Neural cell (in vitro differentiated cells): ENCODE measurements around the gene TNK2. TPM values are rescaled to one million over a fixed set of nuclear protein-coding genes. Genes with fewer than 3 reads are reported as not detected.

Experiments used
- H2AFZ ChIP-seq: fragments of 200-600, 300-800 bp; sonication (generic), shearing (Covaris generic); 2 replicates; pipeline ENCODE4 v1.6.0; 2014; ENCODE audit warnings: low read depth, mild to moderate bottlenecking, antibody characterized with exemption, low read length, moderate library complexity
- H3F3A ChIP-seq: fragments of 200-600 bp; shearing (Covaris generic); 2 replicates; pipeline ENCODE4 v1.6.1; 2016; ENCODE audit warnings: mild to moderate bottlenecking, moderate library complexity, mixed read lengths, antibody characterized with exemption, low read length; ENCODE audit not compliant: insufficient read depth, poor library complexity, severe bottlenecking
- H3K27ac ChIP-seq: fragments of 200-600, 300-800 bp; sonication (generic), shearing (Covaris generic); 2 replicates; pipeline ENCODE4 v1.5.1; 2014; ENCODE audit warnings: mild to moderate bottlenecking, low read length, moderate library complexity
- H3K27me3 ChIP-seq: fragments of 300-800, 200-600 bp; sonication (generic), shearing (Covaris generic); 2 replicates; pipeline ENCODE4 v1.6.0; 2014; ENCODE audit warnings: mild to moderate bottlenecking, low read depth, low read length, moderate library complexity; ENCODE audit not compliant: insufficient read depth
- H3K36me3 ChIP-seq: fragments of 300-800, 200-600 bp; sonication (generic), shearing (Covaris generic); 2 replicates; pipeline ENCODE4 v1.5.1; 2014; ENCODE audit warnings: mild to moderate bottlenecking, antibody characterized with exemption, low read length, moderate library complexity; ENCODE audit not compliant: insufficient read depth
- H3K4me2 ChIP-seq: fragments of 300-800, 200-600 bp; sonication (generic), shearing (Covaris generic); 2 replicates; pipeline ENCODE4 v1.6.0; 2014; ENCODE audit warnings: mild to moderate bottlenecking, low read length
- H3K4me3 ChIP-seq: fragments of 300-800, 200-600 bp; sonication (generic), shearing (Covaris generic); 2 replicates; pipeline ENCODE4 v1.5.1; 2014; ENCODE audit warnings: mild to moderate bottlenecking, low read length, moderate library complexity
- H3K79me2 ChIP-seq: fragments of 200-600 bp; shearing (Covaris generic); replicated peaks from 2 replicates; pipeline ENCODE4 v1.6.0; 2014; ENCODE audit warnings: mild to moderate bottlenecking, low read length, moderate library complexity; ENCODE audit not compliant: insufficient read depth
- H3K9ac ChIP-seq: fragments of 300-800, 200-600 bp; sonication (generic), shearing (Covaris generic); 2 replicates; pipeline ENCODE4 v1.6.1; 2016; ENCODE audit warnings: mild to moderate bottlenecking, low read length, mixed read lengths
- H3K9me2 ChIP-seq: fragments of 200-600 bp; shearing (Covaris generic); 2 replicates; pipeline ENCODE4 v1.6.1; 2016; ENCODE audit warnings: mild to moderate bottlenecking, low read length, mixed read lengths; ENCODE audit not compliant: insufficient read depth
- H3K9me3 ChIP-seq: fragments of 200-600, 300-800 bp; sonication (generic), shearing (Covaris generic); 2 replicates; pipeline ENCODE4 v1.6.1; 2016; ENCODE audit warnings: mild to moderate bottlenecking, mixed run types, low read length, moderate library complexity, mixed read lengths
- H4K20me1 ChIP-seq: fragments of 200-600 bp; shearing (Covaris generic); 2 replicates; pipeline ENCODE4 v1.6.1; 2016; ENCODE audit warnings: mild to moderate bottlenecking, mixed run types; ENCODE audit not compliant: insufficient read depth
- CTCF ChIP-seq: fragments of 450-650 bp; IDR thresholded peaks from 2 replicates; pipeline ENCODE4 v1.5.1; 2014; ENCODE audit warnings: antibody characterized with exemption, mild to moderate bottlenecking, moderate library complexity; ENCODE audit not compliant: poor library complexity, severe bottlenecking
- EP300 ChIP-seq: fragments of 450-650 bp; conservative IDR thresholded peaks from 2 replicates; pipeline ENCODE4 v1.6.1; 2014; ENCODE audit warnings: antibody characterized with exemption, mild to moderate bottlenecking, moderate library complexity; ENCODE audit not compliant: poor library complexity, severe bottlenecking
- EZH2 ChIP-seq: fragments of 200-600, 300-800 bp; shearing (Covaris generic), sonication (generic); IDR thresholded peaks from 2 replicates; pipeline ENCODE4 v1.6.1; 2014; ENCODE audit warnings: antibody characterized with exemption, low read length, borderline replicate concordance, mild to moderate bottlenecking; ENCODE audit not compliant: insufficient read depth, poor library complexity, severe bottlenecking
- MXI1 ChIP-seq: fragments of 450-650 bp; conservative IDR thresholded peaks from 2 replicates; pipeline ENCODE4 v1.6.1; 2014; ENCODE audit warnings: antibody characterized with exemption, mild to moderate bottlenecking; ENCODE audit not compliant: poor library complexity, severe bottlenecking
- POLR2AphosphoS5 ChIP-seq: IDR thresholded peaks from 2 replicates; pipeline ENCODE4 v1.6.1; 2012
- RAD21 ChIP-seq: fragments of 450-650 bp; conservative IDR thresholded peaks from 2 replicates; pipeline ENCODE4 v1.6.1; 2014; ENCODE audit warnings: antibody characterized with exemption, mild to moderate bottlenecking, moderate library complexity
- REST ChIP-seq: IDR thresholded peaks from 2 replicates; pipeline ENCODE4 v1.6.1; 2012; ENCODE audit warnings: borderline replicate concordance
- SMC3 ChIP-seq: fragments of 450-650 bp; conservative IDR thresholded peaks from 2 replicates; pipeline ENCODE4 v1.6.1; 2014; ENCODE audit warnings: antibody characterized with exemption, mild to moderate bottlenecking, moderate library complexity; ENCODE audit not compliant: poor library complexity
- TAF1 ChIP-seq: IDR thresholded peaks from 2 replicates; pipeline ENCODE4 v1.6.1; 2012; ENCODE audit warnings: low read depth
- polyA plus RNA-seq: library from polyadenylated mRNA; depleted of rRNA; stranded (reverse); fragments of >200 nt; gene quantifications from 2 replicates; pipeline ENCODE4 v1.2.3, GENCODE V29; 2014

Gene TNK2
- polyA plus RNA-seq, 1 donor from 2014 or later, result 16.3 TPM

- H3K36me3 ChIP-seq, result no peaks in the 10 kb centered on the region
- no peak overlapping the region for H3K4me3 ChIP-seq
- TF ChIP-seq REST (no peak), TAF1 (no peak), SMC3 (no peak), POLR2AphosphoS5 (no peak), EZH2 (no peak), MXI1 (no peak), RAD21 (no peak), EP300 (no peak), CTCF (no peak)
- no peak overlapping the region for H3K4me2 ChIP-seq
- H3K27me3 ChIP-seq, result no peaks in the 10 kb centered on the region
- H3K9me3 ChIP-seq, result no peaks in the 10 kb centered on the region
- H3K9ac ChIP-seq, result no peak overlapping the region
- no peaks in the 10 kb centered on the region for H3F3A ChIP-seq
- H3K27ac ChIP-seq, result no peak overlapping the region
- H3K9me2 ChIP-seq, result no peaks in the 10 kb centered on the region
- H2AFZ ChIP-seq, result no peak overlapping the region
- H4K20me1 ChIP-seq, result no peaks in the 10 kb centered on the region
- H3K79me2 ChIP-seq, result no peaks in the 10 kb centered on the region
These were observed 21.1 kb upstream of the TNK2 start for GRCh38 chr3:195929452-195929851.

- H3K4me2 ChIP-seq, result no peak overlapping the region
- H3K27ac ChIP-seq, result no peak overlapping the region
- H3K27me3 ChIP-seq, result no peaks in the 10 kb centered on the region
- H3F3A ChIP-seq, result no peaks in the 10 kb centered on the region
- no peaks in the 10 kb centered on the region for H3K9me3 ChIP-seq
- H3K79me2 ChIP-seq, result no peaks in the 10 kb centered on the region
- H3K36me3 ChIP-seq, result no peaks in the 10 kb centered on the region
- TF ChIP-seq CTCF, result no peak
- TF ChIP-seq TAF1, result no peak
- TF ChIP-seq RAD21, result no peak
- TF ChIP-seq EZH2, result no peak
- TF ChIP-seq MXI1, result no peak
- no peak for TF ChIP-seq SMC3
- TF ChIP-seq EP300, result no peak
- TF ChIP-seq REST, result no peak
- no peak for TF ChIP-seq POLR2AphosphoS5
- no peaks in the 10 kb centered on the region for H4K20me1 ChIP-seq
- no peak overlapping the region for H3K9ac ChIP-seq
- no peak overlapping the region for H2AFZ ChIP-seq
- H3K4me3 ChIP-seq, result no peak overlapping the region
- H3K9me2 ChIP-seq, result no peaks in the 10 kb centered on the region
These were observed 13.0 kb upstream of the TNK2 start for GRCh38 chr3:195921334-195921791.
